GM18951 (cell line): ENCODE data around the gene RPN2.

ENCODE experiments used
- POLR2A ChIP-seq: IDR thresholded peaks from 4 replicates; pipeline ENCODE4 v1.6.1; 2011; ENCODE audit warnings: mild to moderate bottlenecking; ENCODE audit not compliant: insufficient read length, insufficient read depth; ENCODE audit errors: extremely low read depth
- in situ Hi-C: fragments of 300-500 bp; cut with MboI; formaldehyde crosslinking; loops from one replicate; pipeline ENCODE4 v1.12.0; 2022; ENCODE audit warnings: low sequenced_read_pairs, mixed read lengths, inconsistent platforms; ENCODE audit not compliant: unreplicated experiment

The RPN2 gene

GRCh38 chr20:37262505-37262904 is 83.4 kb downstream of the RPN2 start:
- no peak for TF ChIP-seq POLR2A
- in situ Hi-C loops: loop anchor here (25.0 kb wide), 1 partner anchor 275 kb away; the partner anchor contains the start of gene BLCAP

- in situ Hi-C loops: loop anchor here (25.0 kb wide), 1 partner anchor 274 kb away; the partner anchor contains the start of gene BLCAP
- TF ChIP-seq POLR2A: no peak
These were observed 84.6 kb downstream of the RPN2 start for GRCh38 chr20:37263686-37264085.

- in situ Hi-C loops: loop anchor here (25.0 kb wide), 1 partner anchor 272 kb away; the partner anchor contains the start of gene BLCAP
- TF ChIP-seq POLR2A: no peak
These were observed 86.0 kb downstream of the RPN2 start for GRCh38 chr20:37265152-37265551.

- TF ChIP-seq POLR2A: no peak
- in situ Hi-C loops: loop anchor here (25.0 kb wide), 1 partner anchor 270 kb away; the partner anchor contains the start of gene BLCAP
These were observed 88.0 kb downstream of the RPN2 start for GRCh38 chr20:37266940-37267666.

- TF ChIP-seq POLR2A: no peak
- in situ Hi-C loops: loop anchor here (25.0 kb wide), 1 partner anchor 270 kb away; the partner anchor contains the start of gene BLCAP
These were observed 88.7 kb downstream of the RPN2 start for GRCh38 chr20:37267667-37268313.

GRCh38 chr20:37270576-37271420 is 91.7 kb downstream of the RPN2 start:
- no peak for TF ChIP-seq POLR2A
- in situ Hi-C loops: loop anchor here (10.0 to 25.0 kb wide), 2 partner anchors 114 to 267 kb away; partner anchors contain the start of gene BLCAP

DNA sequence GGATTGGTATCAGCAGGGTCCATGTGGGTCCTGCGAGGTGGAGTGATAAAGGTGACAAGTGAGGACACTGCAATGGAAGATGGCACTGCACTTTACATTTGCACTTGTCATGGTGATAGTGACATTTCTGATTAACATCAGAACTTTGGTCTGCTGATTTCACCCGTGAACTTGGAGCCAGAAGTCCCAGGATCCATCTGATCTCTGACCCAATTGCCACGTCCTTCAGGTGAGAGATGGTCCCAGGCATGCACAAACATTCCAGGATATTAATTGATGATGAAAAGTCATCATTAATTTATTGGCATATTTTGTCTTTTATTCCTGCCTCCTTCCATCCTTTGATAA is 92.3 kb downstream of the RPN2 start:
- in situ Hi-C loops: loop anchor here (10.0 to 25.0 kb wide), 2 partner anchors 113 to 266 kb away; partner anchors contain the start of gene BLCAP
- TF ChIP-seq POLR2A: no peak

- in situ Hi-C loops: loop anchor here (10.0 to 25.0 kb wide), 2 partner anchors 111 to 263 kb away; partner anchors contain the start of gene BLCAP
- no peak for TF ChIP-seq POLR2A
These were observed 94.9 kb downstream of the RPN2 start for GRCh38 chr20:37273988-37274387.

- no peak for TF ChIP-seq POLR2A
- in situ Hi-C loops: loop anchor here (10.0 to 25.0 kb wide), 2 partner anchors 110 to 262 kb away; partner anchors contain the start of gene BLCAP
These were observed 95.9 kb downstream of the RPN2 start for GRCh38 chr20:37274851-37275524.

GRCh38 chr20:37276494-37277252 is 97.5 kb downstream of the RPN2 start:
- in situ Hi-C loops: loop anchor here (10.0 kb wide), 1 partner anchor 108 kb away; no protein-coding TSS in a partner anchor
- TF ChIP-seq POLR2A: peak; percentile 52

- in situ Hi-C loops: loop anchor here (10.0 kb wide), 1 partner anchor 108 kb away; no protein-coding TSS in a partner anchor
- no peak for TF ChIP-seq POLR2A
These were observed 98.1 kb downstream of the RPN2 start for GRCh38 chr20:37277253-37277593.
